ENCODE measurements around the gene PRPF6. TPM values are rescaled to one million over a fixed set of nuclear protein-coding genes. Genes with fewer than 3 reads are reported as not detected.

PRPF6 gene
- total RNA-seq, 3 donors from 2014 or later, result 51.2 to 64.4 (median 59.1) TPM

GRCh38 chr20:64068386-64069208 is 87.7 kb downstream of the PRPF6 start:
- ATAC-seq, result no peak
- Histone ChIP-seq H3K4me3 (no peak overlapping the region), H3K9me3 (no peaks in the 10 kb centered on the region), H3K4me1 (ENCODE audit: low read depth) (no peaks in the 10 kb centered on the region), H3K36me3 (ENCODE audit: low read depth) (no peaks in the 10 kb centered on the region)
- DNase-seq, result no peak
- no peak for TF ChIP-seq CTCF (IDR thresholded peaks at IDR 0.05)
- intact Hi-C loops (cut with DNase I, micrococcal nuclease), result no loop called here

- intact Hi-C loops (cut with DNase I, micrococcal nuclease), result no loop called here
- no peaks in the 10 kb centered on the region for H3K9me3 ChIP-seq
- DNase-seq, result no peak
- no peaks in the 10 kb centered on the region for H3K4me1 ChIP-seq (ENCODE audit: low read depth)
- no peak overlapping the region for H3K4me3 ChIP-seq
- no peak for ATAC-seq
- TF ChIP-seq CTCF (IDR thresholded peaks at IDR 0.05), result no peak
- no peaks in the 10 kb centered on the region for H3K36me3 ChIP-seq (ENCODE audit: low read depth)
Measured at GRCh38 chr20:64069209-64069613, 88.3 kb downstream of the PRPF6 start.

GRCh38 chr20:64069614-64070243 is 88.8 kb downstream of the PRPF6 start:
- peak; percentile 49 for TF ChIP-seq CTCF (IDR thresholded peaks at IDR 0.05)
- Histone ChIP-seq H3K9me3 (no peaks in the 10 kb centered on the region), H3K4me3 (no peak overlapping the region), H3K4me1 (ENCODE audit: low read depth) (no peaks in the 10 kb centered on the region), H3K36me3 (ENCODE audit: low read depth) (no peaks in the 10 kb centered on the region)
- intact Hi-C loops (cut with DNase I, micrococcal nuclease), result no loop called here
- DNase-seq (no peak), ATAC-seq (no peak)

GRCh38 chr20:64070244-64070993 is 89.5 kb downstream of the PRPF6 start:
- intact Hi-C loops (cut with DNase I, micrococcal nuclease), result no loop called here
- no peak overlapping the region for H3K4me3 ChIP-seq
- H3K4me1 ChIP-seq (ENCODE audit: low read depth), result no peaks in the 10 kb centered on the region
- H3K9me3 ChIP-seq, result no peaks in the 10 kb centered on the region
- no peaks in the 10 kb centered on the region for H3K36me3 ChIP-seq (ENCODE audit: low read depth)
- ATAC-seq, result no peak
- TF ChIP-seq CTCF (IDR thresholded peaks at IDR 0.05), result no peak
- DNase-seq, result no peak

- no peak for TF ChIP-seq CTCF (IDR thresholded peaks at IDR 0.05)
- no peaks in the 10 kb centered on the region for H3K9me3 ChIP-seq
- DNase-seq (no peak), ATAC-seq (no peak)
- no peak overlapping the region for H3K4me3 ChIP-seq
- no peaks in the 10 kb centered on the region for H3K4me1 ChIP-seq (ENCODE audit: low read depth)
- no peaks in the 10 kb centered on the region for H3K36me3 ChIP-seq (ENCODE audit: low read depth)
- intact Hi-C loops (cut with DNase I, micrococcal nuclease), result no loop called here
Measured at GRCh38 chr20:64071341-64072332, 90.7 kb downstream of the PRPF6 start.

Measured in mucosa of descending colon (tissue), 3 donors.